OCI-LY3 (cell line): ENCODE results near the gene NR1H4.

Source experiments
- CTCF ChIP-seq: fragments of 200-600, 300-600 bp; sonication (generic); IDR thresholded peaks from 2 replicates; pipeline ENCODE4 v1.5.1; 2014; ENCODE audit warnings: antibody characterized with exemption, low read length, low read depth
- EZH2phosphoT487 ChIP-seq: fragments of 200-600 bp; shearing (Covaris generic); IDR thresholded peaks from 2 replicates; pipeline ENCODE4 v1.6.1; 2018; ENCODE audit warnings: antibody characterized with exemption, mixed run types, low read depth

GRCh38 chr12:100553936-100554335, 80.3 kb downstream of the NR1H4 start:
- TF ChIP-seq CTCF (no peak), EZH2phosphoT487 (no peak)
